ENCODE measurements around the gene AGPAT4.

GRCh38 chr6:161292650-161293281 is 18.9 kb upstream of the AGPAT4 start:
- TF ChIP-seq POLR2A (IDR thresholded peaks at IDR 0.05), result no peak
- TF ChIP-seq, protein P1, sequence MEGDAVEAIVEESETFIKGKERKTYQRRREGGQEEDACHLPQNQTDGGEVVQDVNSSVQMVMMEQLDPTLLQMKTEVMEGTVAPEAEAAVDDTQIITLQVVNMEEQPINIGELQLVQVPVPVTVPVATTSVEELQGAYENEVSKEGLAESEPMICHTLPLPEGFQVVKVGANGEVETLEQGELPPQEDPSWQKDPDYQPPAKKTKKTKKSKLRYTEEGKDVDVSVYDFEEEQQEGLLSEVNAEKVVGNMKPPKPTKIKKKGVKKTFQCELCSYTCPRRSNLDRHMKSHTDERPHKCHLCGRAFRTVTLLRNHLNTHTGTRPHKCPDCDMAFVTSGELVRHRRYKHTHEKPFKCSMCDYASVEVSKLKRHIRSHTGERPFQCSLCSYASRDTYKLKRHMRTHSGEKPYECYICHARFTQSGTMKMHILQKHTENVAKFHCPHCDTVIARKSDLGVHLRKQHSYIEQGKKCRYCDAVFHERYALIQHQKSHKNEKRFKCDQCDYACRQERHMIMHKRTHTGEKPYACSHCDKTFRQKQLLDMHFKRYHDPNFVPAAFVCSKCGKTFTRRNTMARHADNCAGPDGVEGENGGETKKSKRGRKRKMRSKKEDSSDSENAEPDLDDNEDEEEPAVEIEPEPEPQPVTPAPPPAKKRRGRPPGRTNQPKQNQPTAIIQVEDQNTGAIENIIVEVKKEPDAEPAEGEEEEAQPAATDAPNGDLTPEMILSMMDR (IDR thresholded peaks at IDR 0.05), result no peak

All from testis (tissue), 2 donors.